Thyroid gland (tissue), 4 donors: ENCODE data around the gene C5orf46.

Experiments used
- POLR2A ChIP-seq, 2 donors: fragments of 450-650 bp; IDR thresholded peaks; one replicate each; pipeline ENCODE4 v1.6.1; 2017; ENCODE audit warnings: antibody characterized with exemption in 2 of 2, mild to moderate bottlenecking in 2 of 2, moderate library complexity in 1 of 2
- TF ChIP-seq, protein P1 (sequence below), 6 experiments: fragments of 200-600 bp in 3 of 6; fragments of 450-650 bp in 3 of 6; sonication (generic) in 3 of 6; IDR thresholded peaks; one replicate each; pipeline ENCODE4 v1.5.1; 2016 to 2019; ENCODE audit warnings: antibody characterized with exemption in 6 of 6, mild to moderate bottlenecking in 2 of 6, inconsistent platforms in 1 of 6, moderate library complexity in 1 of 6

DNA sequence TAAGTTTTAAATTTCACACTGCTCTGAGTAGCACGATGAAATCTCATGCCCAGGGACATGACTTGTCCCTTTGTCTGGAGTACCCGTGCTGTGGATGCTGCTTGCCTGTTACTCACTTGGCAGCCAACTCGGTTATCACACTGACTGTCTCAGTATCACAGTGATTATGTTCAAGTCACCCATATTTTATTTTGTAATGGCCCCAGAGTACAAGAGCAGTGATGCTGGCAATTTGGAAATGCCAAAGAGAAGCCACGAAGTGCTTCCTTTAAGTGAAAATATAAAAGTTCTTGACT lies 50.6 kb downstream of the C5orf46 start:
- TF ChIP-seq, protein P1, sequence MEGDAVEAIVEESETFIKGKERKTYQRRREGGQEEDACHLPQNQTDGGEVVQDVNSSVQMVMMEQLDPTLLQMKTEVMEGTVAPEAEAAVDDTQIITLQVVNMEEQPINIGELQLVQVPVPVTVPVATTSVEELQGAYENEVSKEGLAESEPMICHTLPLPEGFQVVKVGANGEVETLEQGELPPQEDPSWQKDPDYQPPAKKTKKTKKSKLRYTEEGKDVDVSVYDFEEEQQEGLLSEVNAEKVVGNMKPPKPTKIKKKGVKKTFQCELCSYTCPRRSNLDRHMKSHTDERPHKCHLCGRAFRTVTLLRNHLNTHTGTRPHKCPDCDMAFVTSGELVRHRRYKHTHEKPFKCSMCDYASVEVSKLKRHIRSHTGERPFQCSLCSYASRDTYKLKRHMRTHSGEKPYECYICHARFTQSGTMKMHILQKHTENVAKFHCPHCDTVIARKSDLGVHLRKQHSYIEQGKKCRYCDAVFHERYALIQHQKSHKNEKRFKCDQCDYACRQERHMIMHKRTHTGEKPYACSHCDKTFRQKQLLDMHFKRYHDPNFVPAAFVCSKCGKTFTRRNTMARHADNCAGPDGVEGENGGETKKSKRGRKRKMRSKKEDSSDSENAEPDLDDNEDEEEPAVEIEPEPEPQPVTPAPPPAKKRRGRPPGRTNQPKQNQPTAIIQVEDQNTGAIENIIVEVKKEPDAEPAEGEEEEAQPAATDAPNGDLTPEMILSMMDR (IDR thresholded peaks at IDR 0.05): no peak
- no peak for TF ChIP-seq POLR2A (IDR thresholded peaks at IDR 0.05)
